SW480 (cell line): Measurements from ENCODE around the gene CPPED1.

ENCODE experiments used
- DNase-seq: peaks from one replicate; pipeline ENCODE4 v3.0.0-alpha.2; 2016; ENCODE audit warnings: low spot score

The CPPED1 gene

DNA sequence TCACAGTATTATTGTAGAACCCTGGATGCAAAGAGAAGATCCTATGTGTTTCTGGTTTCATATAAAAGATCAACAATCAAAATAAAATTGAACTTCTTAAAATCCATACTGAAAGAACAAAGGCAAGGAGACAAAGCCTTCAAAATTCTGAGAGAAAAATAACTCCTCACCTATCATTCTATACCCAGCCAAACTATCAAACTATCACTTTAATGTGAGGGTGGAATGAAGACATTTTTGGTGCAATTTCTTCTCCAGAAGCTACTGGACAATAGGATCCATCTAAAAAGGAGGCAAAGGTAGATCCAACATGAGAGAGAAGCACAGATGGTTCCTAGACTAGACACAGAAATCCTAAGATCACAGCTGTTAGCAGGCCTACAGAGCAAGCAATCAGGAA, 71.1 kb downstream of the CPPED1 start:
- no peak for DNase-seq

DNA sequence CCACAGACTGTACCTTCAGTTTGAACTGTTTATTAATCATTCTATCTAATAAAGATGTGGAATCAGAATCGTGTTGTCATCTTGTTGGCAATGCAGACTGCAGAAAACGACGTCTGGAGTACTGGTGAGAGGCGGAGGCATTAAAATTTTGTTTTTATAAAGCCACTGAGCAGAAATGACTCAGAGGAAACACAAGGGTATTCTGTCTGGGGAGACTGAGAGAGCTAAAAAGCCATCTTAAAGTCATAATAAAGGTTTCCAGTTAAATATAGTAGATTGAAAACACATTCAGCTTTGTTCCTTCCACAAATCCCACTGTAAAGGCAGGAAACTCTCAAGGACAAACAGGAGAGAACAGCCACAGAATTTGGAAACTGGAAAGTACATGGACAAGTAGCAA, 74.2 kb downstream of the CPPED1 start:
- DNase-seq, result no peak

DNA sequence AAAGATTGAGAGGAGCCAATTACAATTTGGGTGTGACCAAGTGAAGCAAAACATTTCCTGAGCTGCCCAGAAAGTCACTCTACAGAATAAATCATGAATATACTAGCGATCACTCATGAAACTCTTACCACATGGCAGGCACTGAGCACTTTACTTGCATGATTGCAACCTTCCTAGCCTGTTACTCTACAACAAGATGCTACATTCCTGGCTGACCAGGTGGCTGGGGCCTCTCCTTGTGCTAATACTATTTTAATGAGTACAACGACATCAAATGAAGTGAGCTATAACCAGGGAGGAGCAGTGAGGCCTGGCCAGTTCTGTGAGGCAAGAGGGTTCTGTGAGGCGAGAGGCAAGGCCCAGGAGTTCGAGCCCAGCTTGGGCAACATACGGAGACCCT, 75.2 kb downstream of the CPPED1 start:
- no peak for DNase-seq

DNA sequence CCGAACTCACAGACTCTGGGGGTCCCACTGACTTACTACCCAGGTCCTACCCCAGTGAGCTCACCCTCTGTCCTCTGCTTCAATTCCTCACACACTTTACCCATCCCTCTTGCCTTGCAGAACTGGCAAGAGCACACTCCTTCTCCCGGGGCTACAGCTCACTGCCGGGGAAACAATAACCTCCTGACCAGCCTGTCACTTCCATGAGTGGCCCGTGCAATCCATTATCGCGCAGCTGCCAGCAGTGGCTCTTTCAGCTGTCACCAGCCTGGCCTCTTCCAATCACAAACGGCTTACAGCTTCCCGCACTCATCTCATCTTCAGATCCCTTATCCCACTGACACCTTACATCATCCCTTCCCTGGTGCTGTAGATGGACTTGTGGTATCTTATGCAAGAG, 79.5 kb downstream of the CPPED1 start:
- no peak for DNase-seq

DNA sequence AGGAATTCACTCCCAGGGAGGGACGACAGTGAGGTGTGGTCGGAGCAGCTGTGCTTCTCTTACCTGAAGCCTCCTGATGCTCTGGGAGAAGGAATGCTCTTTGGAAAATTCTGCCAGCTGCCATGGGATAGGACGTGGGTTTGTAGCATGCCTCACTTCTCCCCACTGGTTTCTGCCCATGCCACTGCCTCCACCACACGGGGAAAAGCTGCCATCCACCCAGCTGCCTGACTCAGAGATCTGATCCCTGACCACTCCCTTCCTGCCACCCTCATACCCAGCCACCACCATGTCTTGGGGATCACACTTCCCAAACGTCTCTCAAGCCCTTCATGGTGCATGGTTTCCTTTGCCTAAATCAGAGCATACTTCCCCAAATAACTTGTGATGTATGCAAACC, 80.0 kb downstream of the CPPED1 start:
- peak; percentile 21 for DNase-seq

DNA sequence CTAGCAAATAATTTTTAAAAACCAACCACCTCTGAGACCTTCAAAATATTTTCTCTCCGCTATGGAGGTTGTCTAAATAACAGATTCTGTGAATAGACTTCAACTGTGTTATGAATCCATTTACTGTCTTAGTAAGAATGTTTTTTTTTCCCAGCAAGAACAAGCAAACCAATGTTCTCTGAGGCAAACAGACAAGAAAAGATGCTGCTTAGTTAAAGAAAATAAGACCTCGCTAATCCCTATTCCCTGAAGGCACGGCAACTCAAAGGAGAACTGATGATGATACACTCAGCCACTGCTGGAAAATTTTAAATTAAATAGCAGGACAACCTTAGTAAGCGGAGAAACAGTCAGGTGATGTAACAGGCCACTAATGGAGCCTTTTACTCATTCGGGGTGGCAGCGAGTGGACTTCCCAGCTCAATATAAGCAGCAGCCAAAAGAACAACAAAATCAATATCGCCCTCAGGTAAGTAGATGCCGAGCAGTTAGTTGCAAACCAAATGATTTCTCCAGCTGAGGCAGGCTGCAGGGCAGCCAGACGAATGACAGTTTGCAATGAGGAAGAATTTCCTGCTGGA, 81.8 kb downstream of the CPPED1 start:
- no peak for DNase-seq

DNA sequence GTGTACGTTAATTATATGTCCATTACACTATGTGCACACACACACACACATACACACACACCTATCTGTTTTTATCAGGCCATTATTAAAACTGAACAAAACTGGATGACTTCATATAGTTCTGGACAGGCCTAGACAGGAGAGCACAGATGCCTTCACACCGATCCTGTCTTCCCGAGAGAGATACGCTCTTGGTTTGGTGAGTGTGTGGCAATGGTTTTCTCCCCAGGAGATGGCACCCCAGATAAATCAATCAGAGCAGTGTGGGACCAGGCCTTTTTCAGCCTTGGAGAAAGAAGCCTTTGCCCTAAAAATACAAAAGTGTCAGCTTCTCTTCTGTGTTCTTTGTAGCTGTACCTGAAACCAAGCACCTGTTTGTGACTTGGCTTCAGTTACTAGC, 83.7 kb downstream of the CPPED1 start:
- DNase-seq, result no peak

DNA sequence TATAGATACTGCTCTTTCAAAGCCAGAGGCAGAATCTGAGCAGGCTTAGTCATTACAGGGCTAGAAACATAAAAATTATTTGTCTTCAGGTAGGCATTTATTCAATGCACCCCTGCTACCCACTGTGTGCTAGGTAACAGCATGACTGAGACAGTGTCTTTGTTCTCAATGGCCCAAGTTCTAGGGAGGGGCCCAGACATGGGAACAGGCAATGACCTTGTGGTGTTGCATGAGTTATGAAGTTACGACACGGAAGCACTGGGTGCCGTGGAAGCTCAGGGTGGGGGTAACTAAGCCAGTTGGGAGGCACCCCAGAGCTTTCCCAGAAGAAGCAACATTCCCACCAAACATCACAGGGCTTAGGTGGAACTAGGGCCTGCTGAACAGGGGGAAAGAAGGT, 87.0 kb downstream of the CPPED1 start:
- no peak for DNase-seq

DNA sequence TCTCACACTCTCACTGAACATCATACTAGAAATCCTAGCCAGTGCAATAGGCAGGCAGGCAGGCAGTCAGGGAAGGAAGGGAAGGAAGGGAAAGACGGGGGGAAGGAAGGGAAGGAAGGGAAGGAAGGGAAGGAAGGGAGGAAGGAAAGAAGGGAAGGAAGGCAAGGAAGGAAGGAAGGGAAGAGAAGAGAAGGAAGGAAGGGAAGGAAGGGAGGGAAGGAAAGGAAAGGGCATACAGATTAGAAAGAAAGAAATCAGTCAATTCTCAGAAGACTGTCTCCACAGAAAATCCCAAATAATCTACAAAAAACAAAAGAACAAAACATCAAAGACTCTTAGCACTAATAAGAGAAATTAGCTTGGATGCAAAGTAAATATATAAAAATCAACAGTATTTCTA, 93.9 kb downstream of the CPPED1 start:
- no peak for DNase-seq

DNA sequence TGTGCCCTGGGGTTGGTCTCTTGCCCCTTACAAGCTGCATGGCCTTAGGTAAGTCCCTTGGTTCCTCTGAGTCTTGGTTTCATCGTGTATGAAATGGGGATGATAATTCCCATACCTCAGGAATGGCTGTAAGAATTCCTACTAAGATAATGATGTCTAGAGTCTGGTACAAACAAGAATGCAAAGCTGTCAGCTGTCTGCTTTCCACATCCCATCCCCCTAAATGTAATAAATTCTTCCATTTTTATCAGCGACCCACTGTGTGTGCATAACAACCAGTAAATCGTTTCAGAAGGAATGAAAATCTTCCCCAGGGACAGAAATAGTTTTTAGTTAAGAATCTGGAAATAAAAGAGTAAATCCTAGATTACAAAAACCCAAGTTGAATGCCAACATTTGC, 95.4 kb downstream of the CPPED1 start:
- DNase-seq, result no peak

DNA sequence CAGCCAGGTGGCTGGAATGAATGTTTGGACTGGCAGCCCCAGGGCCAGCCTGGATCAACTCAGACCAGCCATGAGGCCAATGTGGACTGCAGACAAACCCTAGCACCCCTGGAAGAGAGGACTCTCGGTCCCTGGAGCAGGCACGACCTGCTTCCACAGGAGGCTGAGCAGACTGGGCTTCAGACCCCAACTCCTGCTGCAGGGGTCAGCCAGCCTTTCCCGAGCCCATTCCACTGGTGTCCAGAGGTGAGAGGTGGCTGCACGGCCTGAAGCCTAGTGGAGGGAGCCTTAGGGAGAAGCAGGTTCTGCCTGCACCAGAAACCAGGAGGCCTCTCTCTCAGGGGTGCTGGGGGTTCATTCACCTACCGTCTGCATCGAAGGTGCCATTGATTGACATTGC, 97.1 kb downstream of the CPPED1 start:
- no peak for DNase-seq

DNA sequence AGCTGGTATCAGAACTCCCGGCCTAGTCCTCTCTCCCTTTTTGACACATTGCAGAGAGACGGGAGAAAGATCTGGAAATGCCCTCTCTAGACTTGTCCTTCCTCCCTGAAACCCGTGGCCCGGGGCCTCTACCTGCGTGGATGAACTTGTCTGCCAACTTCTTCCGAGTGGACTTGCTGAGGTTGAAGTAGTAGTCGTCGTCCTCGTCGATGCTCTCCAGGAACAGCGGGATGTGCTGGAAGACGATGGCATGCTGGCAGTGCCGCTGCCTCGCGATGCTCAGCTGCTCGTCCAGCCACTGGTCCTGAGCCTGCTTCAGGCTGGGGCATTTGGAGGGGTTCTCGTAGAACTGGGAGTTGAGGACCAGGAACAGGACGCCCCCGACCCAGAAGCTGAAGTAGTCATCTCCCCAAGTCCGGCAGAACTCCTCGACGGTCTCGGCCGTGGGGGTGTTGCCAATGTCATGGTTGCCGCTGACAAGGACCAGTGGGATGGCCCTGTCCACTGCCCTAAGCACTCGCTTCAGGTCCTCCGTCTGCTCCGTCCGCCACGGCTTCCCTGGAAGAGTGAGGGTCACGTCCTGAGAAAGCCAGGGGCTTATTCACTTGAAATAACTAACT, 99.1 kb downstream of the CPPED1 start:
- no peak for DNase-seq

DNA sequence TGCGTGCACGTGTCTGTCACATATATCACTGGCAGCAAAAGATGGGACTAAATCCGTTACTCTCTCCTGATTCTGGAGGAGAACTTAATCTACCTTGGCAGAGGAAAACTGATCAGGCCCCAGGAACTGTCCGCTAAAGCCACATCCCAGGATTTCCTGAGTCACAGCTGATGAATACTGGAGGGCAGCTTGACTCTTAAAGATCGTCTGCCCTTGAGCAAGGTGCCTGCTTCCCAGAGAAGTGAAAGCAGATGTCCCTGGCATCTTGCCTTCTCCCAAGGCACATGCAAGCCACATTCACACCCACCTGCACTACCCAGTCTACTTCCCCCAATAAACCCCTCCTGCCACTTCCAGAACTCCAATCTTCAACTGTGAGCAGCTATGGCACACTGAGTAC, 99.8 kb downstream of the CPPED1 start:
- DNase-seq, result no peak

DNA sequence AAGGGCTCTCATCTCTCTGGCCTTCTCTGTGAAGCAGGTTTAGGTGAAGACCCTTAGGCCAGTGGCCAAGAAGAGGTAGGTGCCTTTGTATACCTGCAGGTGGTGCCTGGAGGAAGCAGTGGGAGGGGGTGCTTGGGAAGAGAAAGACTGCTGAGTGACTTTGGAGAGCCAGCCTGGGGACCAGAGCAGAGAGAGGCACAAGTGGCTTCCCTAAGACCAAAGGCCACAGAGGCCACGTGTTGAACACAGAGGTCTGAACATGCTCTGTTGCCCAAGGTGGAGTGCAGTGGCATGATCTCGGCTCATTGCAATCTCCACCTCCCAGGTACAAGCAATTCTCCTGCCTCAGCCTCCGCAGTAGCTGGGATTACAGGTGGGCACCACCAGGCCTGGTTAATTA, 103.5 kb downstream of the CPPED1 start:
- no peak for DNase-seq

DNA sequence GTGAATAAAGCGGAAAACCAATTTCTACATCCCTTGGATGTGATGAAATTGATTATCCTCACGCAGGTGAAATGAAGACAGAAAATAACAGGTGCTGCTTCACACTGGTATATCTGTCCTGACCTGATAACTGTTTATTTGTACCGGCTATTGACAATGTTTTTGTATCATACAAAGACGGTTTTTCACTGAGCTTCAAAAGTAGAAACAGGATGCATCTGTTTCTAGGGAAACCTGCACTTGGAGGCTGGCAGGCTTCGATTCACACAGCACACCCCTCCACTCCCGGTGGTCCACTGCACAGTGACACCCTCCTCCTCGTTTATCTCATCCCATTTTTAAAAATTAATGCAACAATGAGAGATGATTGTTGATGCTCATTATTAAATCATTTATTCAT, 104.5 kb downstream of the CPPED1 start:
- DNase-seq, result no peak

DNA sequence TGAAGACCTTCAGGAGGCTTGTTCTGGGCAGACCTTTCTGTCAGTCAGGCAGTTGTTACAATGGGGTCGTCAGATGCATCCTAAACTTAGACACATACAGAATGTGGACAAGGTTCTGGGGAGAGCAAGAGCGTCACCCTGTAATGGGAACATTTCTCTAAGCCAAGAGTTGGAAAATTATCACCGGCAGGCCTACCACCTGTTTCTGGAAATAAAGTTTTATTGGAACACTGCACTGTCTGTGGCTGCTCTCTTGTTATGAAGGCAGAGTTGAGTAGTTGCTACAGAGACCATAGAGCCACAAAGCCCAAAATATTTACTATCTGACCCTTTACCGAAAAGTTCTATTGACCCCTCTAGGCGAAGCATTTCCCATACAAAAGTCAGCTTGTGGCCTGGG, 106.2 kb downstream of the CPPED1 start:
- no peak for DNase-seq

DNA sequence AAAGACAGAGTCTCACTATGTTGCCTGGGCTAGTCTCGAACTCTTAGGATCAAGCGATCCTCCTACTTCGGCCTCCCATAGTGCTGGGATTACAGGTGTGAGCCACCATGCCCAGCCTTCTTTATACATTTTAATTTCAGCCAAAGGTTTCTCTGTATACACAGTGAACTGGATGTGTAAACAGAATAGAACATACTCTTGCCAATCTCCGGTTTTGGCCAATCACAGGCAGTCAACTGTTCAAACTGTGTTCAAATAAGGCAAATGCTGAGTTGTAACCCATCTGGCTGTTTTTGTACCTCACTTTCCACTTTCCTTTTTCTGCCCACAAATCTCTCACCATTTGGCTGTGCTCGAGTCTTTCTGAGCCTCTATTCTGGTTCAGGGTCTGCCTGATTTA, 108.2 kb downstream of the CPPED1 start:
- DNase-seq, result no peak

DNA sequence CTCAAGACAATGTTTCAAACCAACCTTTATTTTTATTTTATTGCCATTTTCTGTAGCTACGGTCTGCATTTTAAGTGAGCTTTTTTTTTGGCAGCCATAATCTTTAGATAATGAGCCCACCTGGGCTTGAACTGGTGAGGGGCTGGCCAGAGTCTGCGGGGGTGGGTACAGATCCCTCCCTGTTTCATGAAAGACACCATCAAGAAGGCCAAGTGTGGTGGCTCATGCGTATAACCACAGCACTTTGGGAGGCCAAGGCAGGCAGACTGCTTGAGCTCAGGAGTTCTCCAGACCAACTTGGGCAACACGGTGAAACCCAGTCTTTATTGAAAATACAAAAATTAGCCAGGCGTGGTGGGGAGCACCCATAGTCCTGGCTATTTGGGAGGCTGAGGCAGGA, 113.7 kb downstream of the CPPED1 start:
- DNase-seq, result no peak

DNA sequence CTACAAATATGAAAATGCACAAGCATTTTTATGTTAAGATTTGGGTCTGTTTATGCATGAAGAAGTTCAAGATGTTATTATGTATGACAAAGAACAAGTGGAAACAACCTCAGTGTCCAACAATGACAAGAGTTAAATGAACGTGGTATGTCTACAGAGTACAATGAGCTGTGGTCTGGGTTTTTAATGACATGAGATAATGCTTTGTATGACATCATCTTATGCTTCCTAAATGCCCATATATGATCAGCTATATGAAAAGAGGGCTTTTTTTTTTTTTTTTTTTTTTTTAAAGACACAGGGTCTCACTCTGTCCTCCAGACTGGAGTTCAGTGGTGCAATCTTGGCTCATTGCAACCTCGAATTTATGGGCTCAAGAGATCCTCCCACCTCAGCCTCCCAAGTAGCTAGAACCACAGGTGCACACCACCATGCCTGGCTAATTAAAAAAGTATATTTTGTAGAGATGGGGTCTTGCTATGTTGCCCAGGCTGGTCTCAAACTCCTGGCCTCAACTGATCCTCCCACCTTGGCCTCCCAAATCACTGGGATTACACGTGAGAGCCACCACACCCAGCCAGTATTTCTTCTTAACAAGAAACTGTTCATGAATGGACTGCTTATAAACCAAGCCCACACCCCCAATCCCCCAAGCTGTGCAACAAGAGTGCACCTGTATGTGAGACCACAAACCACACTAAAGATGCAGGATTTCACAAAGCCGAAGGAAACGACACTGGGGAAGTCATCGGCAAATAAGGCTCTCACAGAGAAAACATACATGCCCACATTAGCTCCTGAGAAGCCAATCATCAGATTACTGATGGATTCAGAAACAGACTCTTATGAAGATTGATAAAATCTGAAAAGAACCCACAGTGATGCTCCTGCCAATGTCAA, 114.5 kb downstream of the CPPED1 start:
- peak; percentile 21 for DNase-seq

DNA sequence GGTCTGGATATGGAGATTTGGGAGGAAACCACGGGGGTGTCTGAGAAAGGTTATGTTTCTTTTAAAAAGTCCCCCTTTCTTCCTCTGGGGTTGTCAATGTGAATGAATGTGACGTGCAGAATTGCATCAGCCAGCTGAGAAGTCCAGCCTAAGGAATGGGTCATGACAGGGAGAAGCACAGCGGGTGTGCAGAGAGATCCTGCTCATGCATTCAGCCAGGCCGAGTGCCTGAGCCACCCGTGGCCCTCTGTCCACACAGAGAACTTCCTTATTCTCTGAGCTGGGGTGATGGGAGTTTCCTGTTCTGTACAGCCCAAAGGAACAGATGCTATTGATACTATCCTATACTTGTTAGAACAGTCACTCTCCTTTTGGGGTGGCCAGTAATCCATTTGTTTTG, 117.9 kb downstream of the CPPED1 start:
- DNase-seq, result no peak

DNA sequence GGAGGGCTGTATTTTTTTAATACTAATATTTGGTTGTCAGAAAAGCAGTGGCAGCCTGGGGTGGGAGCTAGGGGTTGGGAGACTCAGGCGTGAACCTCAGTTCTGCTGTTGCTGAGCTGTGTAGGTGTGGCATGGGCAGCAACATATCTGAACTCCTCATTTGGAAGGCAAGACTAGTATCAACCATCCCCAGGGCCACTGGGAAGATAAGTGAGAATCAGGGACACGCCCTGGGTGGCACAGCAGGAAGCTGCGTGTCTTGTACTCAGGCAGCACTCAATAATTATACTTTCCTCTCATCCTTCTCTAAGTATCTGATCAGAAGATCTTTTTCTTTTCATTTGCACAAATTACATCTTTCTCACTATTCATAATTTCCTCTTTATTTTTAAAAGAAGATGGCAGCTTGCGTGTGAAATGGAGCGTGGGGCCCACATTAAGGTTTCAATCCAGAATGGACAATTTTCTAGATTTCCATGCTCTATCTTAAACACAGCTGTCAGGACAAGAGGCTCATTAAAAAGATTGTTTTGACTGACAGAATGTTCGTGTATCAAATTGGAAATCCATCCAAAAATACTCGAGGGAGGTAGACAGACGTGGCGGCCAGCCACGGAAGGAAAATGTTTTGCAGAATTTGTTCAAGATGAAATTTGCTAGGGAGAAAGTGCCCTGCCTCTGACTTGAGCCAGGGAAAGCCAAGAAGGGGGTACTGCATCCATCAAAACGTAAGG, 121.1 kb downstream of the CPPED1 start:
- no peak for DNase-seq

DNA sequence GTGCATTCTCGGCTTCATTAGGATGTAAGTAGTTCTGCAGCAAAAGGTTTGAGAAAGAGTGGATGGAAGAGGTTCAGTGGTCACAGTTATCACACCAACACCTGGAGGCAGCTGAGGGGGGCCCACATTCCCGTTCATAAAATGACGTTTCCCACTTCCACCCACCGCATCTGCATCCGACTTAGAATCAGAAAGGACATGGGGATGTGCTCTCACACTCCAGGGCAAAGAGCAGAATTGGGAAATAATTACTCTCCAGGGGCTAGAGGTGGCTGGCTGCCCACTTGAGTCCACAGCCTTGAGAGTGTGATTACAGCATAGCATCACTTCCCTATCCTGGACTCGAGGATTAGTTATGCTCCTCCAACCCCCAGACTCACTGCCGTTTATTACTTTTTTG, 122.0 kb downstream of the CPPED1 start:
- DNase-seq, result no peak

DNA sequence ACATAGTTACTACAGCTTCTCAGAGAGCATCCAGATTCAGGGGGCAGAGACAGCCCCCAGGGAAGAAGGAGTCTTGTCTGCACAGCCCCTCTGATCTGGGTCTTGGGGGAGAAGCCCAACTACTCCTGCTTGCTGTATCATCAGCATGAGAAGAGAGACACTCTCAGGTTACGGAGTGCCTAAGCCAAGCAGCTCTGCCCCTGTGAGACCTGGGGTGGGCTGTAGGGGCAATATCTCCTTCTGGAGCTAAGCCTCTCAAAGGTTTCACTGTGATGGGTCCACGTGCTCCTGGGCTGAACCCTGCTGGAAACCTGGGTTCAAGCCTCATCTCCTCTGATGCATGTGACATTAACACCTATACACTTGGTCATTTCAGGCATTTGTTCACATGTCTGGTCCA, 123.2 kb downstream of the CPPED1 start:
- no peak for DNase-seq
